HG03442 (cell line): ENCODE data around the gene PACS1.
"Not testable (repeated sequence)": the region's sequence is repeated elsewhere in the genome, so short reads cannot be mapped to it uniquely, and the experiment has no call there.

Source experiments
- ATAC-seq: cut with Tn5 transposase; IDR thresholded peaks from one replicate; pipeline ENCODE4 v1.9.1; 2021; ENCODE audit warnings: mild to moderate bottlenecking, moderate library complexity; ENCODE audit not compliant: unreplicated experiment

The PACS1 gene

GRCh38 chr11:66069715-66070603, at the start of gene PACS1:
PACS1 (plus strand) TSS chr11:66070272; CDS start chr11:66070487, 215 bp downstream.
- ATAC-seq = peak; percentile 37

GRCh38 chr11:66020618-66021357, 49.3 kb upstream of the PACS1 start:
- ATAC-seq = no peak

- no peak for ATAC-seq
These were observed 47.5 kb upstream of the PACS1 start for GRCh38 chr11:66022401-66023185.

- not testable (repeated sequence) for ATAC-seq
These were observed 47.0 kb upstream of the PACS1 start for GRCh38 chr11:66023186-66023440.

GRCh38 chr11:66026017-66026529, 44.0 kb upstream of the PACS1 start, which contains the start of gene CATSPER1:
CATSPER1 (minus strand) TSS chr11:66026479; CDS start chr11:66026379, 100 bp downstream.
- ATAC-seq = no peak

- ATAC-seq = no peak
These were observed 36.9 kb upstream of the PACS1 start for GRCh38 chr11:66032957-66033735.

GRCh38 chr11:66035653-66036333, 34.3 kb upstream of the PACS1 start:
- ATAC-seq = no peak

- no peak for ATAC-seq
These were observed 33.8 kb upstream of the PACS1 start for GRCh38 chr11:66036334-66036710.

GRCh38 chr11:66037327-66037726, 32.7 kb upstream of the PACS1 start:
- ATAC-seq = no peak

GRCh38 chr11:66039765-66040164, 30.3 kb upstream of the PACS1 start:
- no peak for ATAC-seq

GRCh38 chr11:66042227-66042995, 27.7 kb upstream of the PACS1 start:
- no peak for ATAC-seq

- no peak for ATAC-seq
These were observed 26.8 kb upstream of the PACS1 start for GRCh38 chr11:66042996-66043906.

GRCh38 chr11:66044757-66045156, 25.3 kb upstream of the PACS1 start:
- ATAC-seq = no peak

GRCh38 chr11:66045177-66045639, 24.9 kb upstream of the PACS1 start:
- ATAC-seq = peak; percentile 57

- no peak for ATAC-seq
These were observed 23.2 kb upstream of the PACS1 start for GRCh38 chr11:66046901-66047300.

- ATAC-seq = no peak
These were observed 22.3 kb upstream of the PACS1 start for GRCh38 chr11:66047541-66048365.
